Measurements from ENCODE around the gene MVB12B.
A peak's percentile ranks its signal among the peaks of the same experiment; 100 is the strongest.

MVB12B gene

GRCh38 chr9:126395439-126396212 is 69.0 kb downstream of the MVB12B start:
- Histone ChIP-seq H3K9ac (ENCODE audit: insufficient read length, low read depth) (no peak overlapping the region), H3K36me3 (ENCODE audit: insufficient read depth, insufficient read length, low read length) (peaks cover 41% of the 10 kb centered on the region), H3K27me3 (ENCODE audit: insufficient read depth, insufficient read length) (no peaks in the 10 kb centered on the region), H3K9me3 (ENCODE audit: insufficient read depth, low read length) (no peaks in the 10 kb centered on the region), H3K4me1 (ENCODE audit: insufficient read depth, insufficient read length) (peaks cover 10% of the 10 kb centered on the region), H3K4me3 (ENCODE audit: insufficient read length, low read depth) (no peak overlapping the region)
- TF ChIP-seq YY1 (IDR thresholded peaks at IDR 0.05; ENCODE audit: insufficient read depth, insufficient read length) (no peak), ZNF274 (IDR thresholded peaks at IDR 0.05; ENCODE audit: low read depth, low read length) (no peak), SUZ12 (IDR thresholded peaks at IDR 0.05; ENCODE audit: extremely low read depth, insufficient read depth, insufficient read length) (no peak)
- DNase-seq (ENCODE audit: low read depth, low spot score): no peak

DNA sequence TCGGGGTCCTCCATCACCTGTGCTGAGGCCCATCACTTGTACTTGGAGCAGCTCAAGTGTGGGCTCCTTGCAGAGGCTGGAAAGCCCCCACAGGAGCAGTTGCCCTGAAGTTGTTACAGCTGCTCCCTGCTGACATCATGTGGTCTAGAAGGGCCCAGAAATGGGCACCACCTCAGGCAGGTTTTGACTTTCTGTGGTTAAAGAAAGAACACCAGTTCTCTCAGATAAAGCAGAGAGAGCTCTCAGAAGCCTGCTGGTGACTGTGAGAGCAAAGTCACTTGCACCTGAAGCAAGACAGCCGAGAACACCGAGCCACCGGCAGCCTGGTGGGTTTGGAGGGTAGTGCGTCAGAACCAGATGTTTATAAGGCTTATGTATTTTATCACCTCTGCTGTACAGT is 70.4 kb downstream of the MVB12B start:
- Histone ChIP-seq H3K4me3 (ENCODE audit: insufficient read length, low read depth) (no peak overlapping the region), H3K9me3 (ENCODE audit: insufficient read depth, low read length) (no peaks in the 10 kb centered on the region), H3K9ac (ENCODE audit: insufficient read length, low read depth) (no peak overlapping the region), H3K27me3 (ENCODE audit: insufficient read depth, insufficient read length) (no peaks in the 10 kb centered on the region), H3K36me3 (ENCODE audit: insufficient read depth, insufficient read length, low read length) (peaks cover 40% of the 10 kb centered on the region), H3K4me1 (ENCODE audit: insufficient read depth, insufficient read length) (peaks cover 10% of the 10 kb centered on the region)
- no peak for DNase-seq (ENCODE audit: low read depth, low spot score)
- TF ChIP-seq YY1 (IDR thresholded peaks at IDR 0.05; ENCODE audit: insufficient read depth, insufficient read length) (no peak), ZNF274 (IDR thresholded peaks at IDR 0.05; ENCODE audit: low read depth, low read length) (no peak), SUZ12 (IDR thresholded peaks at IDR 0.05; ENCODE audit: extremely low read depth, insufficient read depth, insufficient read length) (no peak)

DNA sequence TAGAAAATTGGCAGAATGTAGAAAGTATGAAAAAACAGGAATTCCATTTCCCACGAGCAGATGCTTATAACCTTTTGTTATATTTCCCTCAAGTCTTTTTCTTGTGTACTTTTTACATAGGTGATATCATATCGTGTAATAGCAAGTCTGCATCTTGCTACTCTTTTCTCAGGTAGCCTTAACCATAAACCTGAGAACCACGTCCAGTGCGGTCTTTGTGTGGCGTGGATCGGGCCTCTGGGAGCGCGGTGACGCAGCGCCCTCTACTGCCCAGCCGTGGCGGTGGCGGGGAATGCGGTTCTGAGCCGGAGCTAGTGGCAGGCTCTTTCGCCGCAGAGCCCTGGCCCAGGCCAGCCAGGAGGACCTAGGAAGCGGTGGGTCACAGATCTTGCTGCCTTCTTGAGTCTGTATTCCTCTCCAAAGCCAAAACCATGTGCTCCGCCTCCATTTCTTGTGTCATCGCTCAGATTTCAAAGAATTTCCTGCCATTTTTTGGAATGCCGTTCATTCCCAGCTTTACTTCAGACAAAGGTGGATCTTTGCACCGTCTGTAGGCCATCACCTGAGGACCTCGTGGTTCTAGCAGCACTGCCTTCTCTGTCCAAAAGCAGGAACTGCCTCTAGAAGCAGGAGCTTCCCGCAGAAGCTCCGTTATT is 71.9 kb downstream of the MVB12B start:
- H3K4me1 ChIP-seq (ENCODE audit: insufficient read depth, insufficient read length): peaks cover 10% of the 10 kb centered on the region
- H3K36me3 ChIP-seq (ENCODE audit: insufficient read depth, insufficient read length, low read length): peaks cover 25% of the 10 kb centered on the region
- H3K27me3 ChIP-seq (ENCODE audit: insufficient read depth, insufficient read length): no peaks in the 10 kb centered on the region
- DNase-seq (ENCODE audit: low read depth, low spot score): peak; percentile 58
- H3K9me3 ChIP-seq (ENCODE audit: insufficient read depth, low read length): no peaks in the 10 kb centered on the region
- TF ChIP-seq SUZ12 (IDR thresholded peaks at IDR 0.05; ENCODE audit: extremely low read depth, insufficient read depth, insufficient read length): no peak
- no peak for TF ChIP-seq YY1 (IDR thresholded peaks at IDR 0.05; ENCODE audit: insufficient read depth, insufficient read length)
- no peak for TF ChIP-seq ZNF274 (IDR thresholded peaks at IDR 0.05; ENCODE audit: low read depth, low read length)
- H3K9ac ChIP-seq (ENCODE audit: insufficient read length, low read depth): no peak overlapping the region
- no peak overlapping the region for H3K4me3 ChIP-seq (ENCODE audit: insufficient read length, low read depth)

DNA sequence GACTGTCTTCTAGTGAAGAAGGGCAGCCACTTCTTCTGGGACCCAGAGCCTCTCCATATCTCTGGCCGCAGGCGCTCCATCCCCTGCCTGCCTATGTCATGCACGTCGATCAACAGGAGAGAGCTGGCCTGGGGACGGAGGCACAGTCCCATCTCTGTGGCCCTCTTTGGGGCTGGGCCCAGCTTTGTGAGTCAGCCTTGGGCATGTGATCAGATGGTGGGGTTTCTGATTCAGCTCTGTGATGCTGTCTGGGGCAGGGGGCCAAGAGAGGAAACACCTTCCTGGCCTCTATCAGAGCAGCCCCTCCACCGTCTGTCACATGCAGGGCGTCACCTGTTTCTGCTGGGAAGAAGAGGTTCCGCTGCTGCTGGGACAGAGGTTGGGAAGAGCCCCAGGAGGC is 72.6 kb downstream of the MVB12B start:
- no peak overlapping the region for H3K9ac ChIP-seq (ENCODE audit: insufficient read length, low read depth)
- peaks cover 22% of the 10 kb centered on the region for H3K36me3 ChIP-seq (ENCODE audit: insufficient read depth, insufficient read length, low read length)
- no peak overlapping the region for H3K4me3 ChIP-seq (ENCODE audit: insufficient read length, low read depth)
- no peaks in the 10 kb centered on the region for H3K9me3 ChIP-seq (ENCODE audit: insufficient read depth, low read length)
- no peak for TF ChIP-seq YY1 (IDR thresholded peaks at IDR 0.05; ENCODE audit: insufficient read depth, insufficient read length)
- no peak for TF ChIP-seq SUZ12 (IDR thresholded peaks at IDR 0.05; ENCODE audit: extremely low read depth, insufficient read depth, insufficient read length)
- no peak for TF ChIP-seq ZNF274 (IDR thresholded peaks at IDR 0.05; ENCODE audit: low read depth, low read length)
- H3K4me1 ChIP-seq (ENCODE audit: insufficient read depth, insufficient read length): peaks cover 9% of the 10 kb centered on the region
- no peak for DNase-seq (ENCODE audit: low read depth, low spot score)
- H3K27me3 ChIP-seq (ENCODE audit: insufficient read depth, insufficient read length): no peaks in the 10 kb centered on the region

- no peak for TF ChIP-seq ZNF274 (IDR thresholded peaks at IDR 0.05; ENCODE audit: low read depth, low read length)
- no peak for TF ChIP-seq SUZ12 (IDR thresholded peaks at IDR 0.05; ENCODE audit: extremely low read depth, insufficient read depth, insufficient read length)
- TF ChIP-seq YY1 (IDR thresholded peaks at IDR 0.05; ENCODE audit: insufficient read depth, insufficient read length): no peak
- Histone ChIP-seq H3K4me1 (ENCODE audit: insufficient read depth, insufficient read length) (peaks cover 10% of the 10 kb centered on the region), H3K27me3 (ENCODE audit: insufficient read depth, insufficient read length) (no peaks in the 10 kb centered on the region), H3K4me3 (ENCODE audit: insufficient read length, low read depth) (no peak overlapping the region), H3K9ac (ENCODE audit: insufficient read length, low read depth) (no peak overlapping the region), H3K36me3 (ENCODE audit: insufficient read depth, insufficient read length, low read length) (peaks cover 16% of the 10 kb centered on the region), H3K9me3 (ENCODE audit: insufficient read depth, low read length) (no peaks in the 10 kb centered on the region)
- DNase-seq (ENCODE audit: low read depth, low spot score): no peak
Measured at GRCh38 chr9:126399789-126400188, 73.2 kb downstream of the MVB12B start.

GRCh38 chr9:126400571-126400970 is 73.9 kb downstream of the MVB12B start:
- H3K27me3 ChIP-seq (ENCODE audit: insufficient read depth, insufficient read length): no peaks in the 10 kb centered on the region
- H3K4me1 ChIP-seq (ENCODE audit: insufficient read depth, insufficient read length): peaks cover 10% of the 10 kb centered on the region
- TF ChIP-seq SUZ12 (IDR thresholded peaks at IDR 0.05; ENCODE audit: extremely low read depth, insufficient read depth, insufficient read length): no peak
- TF ChIP-seq ZNF274 (IDR thresholded peaks at IDR 0.05; ENCODE audit: low read depth, low read length): no peak
- TF ChIP-seq YY1 (IDR thresholded peaks at IDR 0.05; ENCODE audit: insufficient read depth, insufficient read length): no peak
- DNase-seq (ENCODE audit: low read depth, low spot score): no peak
- no peak overlapping the region for H3K4me3 ChIP-seq (ENCODE audit: insufficient read length, low read depth)
- no peaks in the 10 kb centered on the region for H3K9me3 ChIP-seq (ENCODE audit: insufficient read depth, low read length)
- H3K36me3 ChIP-seq (ENCODE audit: insufficient read depth, insufficient read length, low read length): peaks cover 15% of the 10 kb centered on the region
- H3K9ac ChIP-seq (ENCODE audit: insufficient read length, low read depth): no peak overlapping the region

DNA sequence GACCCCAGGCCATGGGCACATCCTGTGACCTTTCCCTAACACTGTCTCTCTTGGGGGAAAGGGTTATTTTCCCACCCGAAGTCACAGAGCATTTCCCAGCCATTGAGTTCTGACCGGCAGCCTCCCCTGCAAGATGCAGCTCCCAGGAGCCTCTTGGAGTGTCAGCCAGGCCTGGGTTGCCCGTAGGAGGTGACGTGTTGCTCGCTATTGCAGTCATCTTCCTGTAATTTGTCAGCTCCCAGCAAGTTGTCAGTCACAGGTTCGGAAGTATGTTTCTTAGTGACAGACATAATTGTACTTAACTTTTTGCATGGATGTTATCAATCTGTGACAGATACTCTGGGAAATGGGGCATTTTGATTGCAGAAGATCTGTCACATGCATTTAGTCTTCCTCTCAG is 74.5 kb downstream of the MVB12B start:
- H3K36me3 ChIP-seq (ENCODE audit: insufficient read depth, insufficient read length, low read length): peaks cover 15% of the 10 kb centered on the region
- H3K9me3 ChIP-seq (ENCODE audit: insufficient read depth, low read length): no peaks in the 10 kb centered on the region
- H3K4me3 ChIP-seq (ENCODE audit: insufficient read length, low read depth): no peak overlapping the region
- no peak for DNase-seq (ENCODE audit: low read depth, low spot score)
- no peaks in the 10 kb centered on the region for H3K27me3 ChIP-seq (ENCODE audit: insufficient read depth, insufficient read length)
- TF ChIP-seq YY1 (IDR thresholded peaks at IDR 0.05; ENCODE audit: insufficient read depth, insufficient read length): no peak
- TF ChIP-seq ZNF274 (IDR thresholded peaks at IDR 0.05; ENCODE audit: low read depth, low read length): no peak
- no peak for TF ChIP-seq SUZ12 (IDR thresholded peaks at IDR 0.05; ENCODE audit: extremely low read depth, insufficient read depth, insufficient read length)
- no peak overlapping the region for H3K9ac ChIP-seq (ENCODE audit: insufficient read length, low read depth)
- H3K4me1 ChIP-seq (ENCODE audit: insufficient read depth, insufficient read length): peaks cover 10% of the 10 kb centered on the region
